ENCODE measurements around the gene NHP2.
A peak's percentile ranks its signal among the peaks of the same experiment; 100 is the strongest.

Gene NHP2

DNA sequence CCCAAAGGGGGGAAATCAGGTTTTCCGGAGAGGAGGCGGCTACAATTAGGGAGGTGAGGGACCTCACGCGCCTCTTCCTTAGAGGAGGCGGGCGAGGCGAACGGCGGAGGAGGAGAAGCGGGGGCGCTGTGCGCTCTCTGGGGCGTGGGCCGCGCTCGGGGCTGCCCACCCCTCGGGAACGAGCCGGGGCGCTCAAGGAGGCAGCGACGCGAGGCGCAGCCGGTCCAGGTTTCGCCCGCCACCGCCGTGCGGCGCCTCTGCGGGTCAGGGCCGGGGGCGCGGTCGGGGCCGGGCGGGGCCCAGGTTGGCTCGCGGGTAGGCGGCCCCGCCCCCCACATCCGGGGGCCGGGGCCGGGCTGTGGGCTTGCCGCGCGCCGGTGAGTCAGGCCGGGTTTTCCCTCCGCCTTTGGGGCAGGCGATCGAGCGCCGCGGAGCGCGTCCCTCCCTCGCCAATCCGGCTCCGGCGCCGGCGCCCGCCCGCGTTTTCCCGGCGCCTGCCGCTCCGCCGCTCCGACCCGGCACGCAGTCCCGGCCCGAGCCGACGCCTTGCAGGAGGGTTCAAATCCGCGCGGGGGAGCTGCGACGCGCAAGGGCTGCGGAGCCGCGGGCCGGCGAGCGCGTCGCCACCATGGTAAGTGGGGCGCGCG is 40.4 kb downstream of the NHP2 start, which contains the start of gene N4BP3:
Gene N4BP3, plus strand, starts transcription at position 392 of the 647 bp plus-strand sequence. CDS start 6,052 bp downstream, outside the sequence.
- peak; percentile 57 for DNase-seq

DNA sequence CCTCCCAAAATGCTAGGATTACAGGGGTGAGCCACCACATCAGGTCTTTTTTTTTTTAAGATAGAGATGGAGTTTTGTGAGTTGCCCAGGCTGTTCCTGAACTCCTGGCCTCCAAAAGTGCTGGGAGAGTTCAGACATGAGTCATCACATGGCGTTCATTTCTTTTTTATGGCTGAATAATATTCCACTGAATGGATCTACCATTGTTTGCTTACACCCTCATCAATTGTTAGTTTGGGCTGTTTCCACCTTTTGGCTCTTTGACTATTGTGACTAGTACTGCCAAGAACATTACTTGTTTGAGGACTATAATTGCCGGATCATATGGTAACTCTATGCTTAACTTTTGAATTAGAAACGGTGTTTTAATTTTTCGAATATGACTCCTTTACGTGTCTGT is 41.1 kb downstream of the NHP2 start:
- DNase-seq, result no peak

DNA sequence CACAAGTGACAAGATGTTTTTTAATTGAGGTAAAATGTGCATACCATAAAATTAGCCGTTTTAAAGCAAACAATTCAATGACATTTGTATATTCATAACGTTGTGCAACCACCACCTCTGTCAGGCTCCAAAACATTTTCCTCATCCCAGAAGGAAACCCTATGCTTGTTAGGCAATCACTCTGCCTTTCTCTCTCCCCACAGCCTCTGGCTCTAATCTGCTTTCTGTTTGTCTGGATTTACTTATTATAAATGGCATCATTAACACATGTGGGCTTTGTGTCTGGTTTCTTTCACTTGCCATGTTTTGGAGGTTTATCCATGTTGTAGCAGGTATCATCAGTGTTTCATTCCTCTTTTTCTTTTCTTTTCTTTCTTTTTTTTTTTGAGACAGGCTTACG is 41.8 kb downstream of the NHP2 start:
- no peak for DNase-seq

DNA sequence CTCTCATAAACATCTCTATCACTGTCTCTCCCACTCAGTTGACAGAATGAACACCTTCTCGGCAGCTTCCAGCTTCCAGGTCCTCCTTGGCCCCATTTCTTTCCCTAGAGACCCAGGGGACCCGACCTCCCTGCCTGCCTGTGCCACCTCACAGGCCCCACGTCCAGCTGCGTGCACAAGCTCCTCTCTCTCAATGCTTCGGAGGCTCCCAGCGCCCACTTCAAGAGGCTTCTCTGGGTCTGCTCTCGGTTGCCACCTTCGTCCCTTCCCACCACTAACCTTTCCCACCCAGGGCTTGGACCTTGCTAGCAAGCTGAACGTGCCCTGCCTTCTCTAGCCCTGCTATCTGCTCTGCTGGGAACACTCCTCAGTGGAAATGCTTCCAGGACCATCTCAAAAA is 43.2 kb downstream of the NHP2 start:
- DNase-seq, result no peak

DNA sequence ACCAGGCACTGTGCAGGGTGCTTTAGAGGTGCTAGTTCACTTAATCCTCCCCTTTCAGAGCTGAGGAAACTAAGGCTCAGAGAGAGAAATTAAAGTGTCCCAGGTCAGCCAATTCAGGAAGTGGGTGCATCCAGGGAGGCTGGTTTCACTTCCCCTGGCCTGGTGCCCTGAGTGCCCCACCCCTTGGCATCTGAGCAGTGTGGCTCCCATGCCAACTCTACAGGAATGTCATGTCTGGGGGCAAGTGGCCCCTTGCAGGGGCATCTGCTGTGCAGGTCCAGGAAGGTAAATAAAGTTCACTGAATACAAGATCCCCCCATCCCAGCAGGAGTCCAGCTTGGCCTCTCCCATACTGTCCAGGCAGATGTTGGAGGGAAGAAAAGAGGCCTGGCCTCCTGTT is 44.7 kb downstream of the NHP2 start:
- DNase-seq, result no peak

DNA sequence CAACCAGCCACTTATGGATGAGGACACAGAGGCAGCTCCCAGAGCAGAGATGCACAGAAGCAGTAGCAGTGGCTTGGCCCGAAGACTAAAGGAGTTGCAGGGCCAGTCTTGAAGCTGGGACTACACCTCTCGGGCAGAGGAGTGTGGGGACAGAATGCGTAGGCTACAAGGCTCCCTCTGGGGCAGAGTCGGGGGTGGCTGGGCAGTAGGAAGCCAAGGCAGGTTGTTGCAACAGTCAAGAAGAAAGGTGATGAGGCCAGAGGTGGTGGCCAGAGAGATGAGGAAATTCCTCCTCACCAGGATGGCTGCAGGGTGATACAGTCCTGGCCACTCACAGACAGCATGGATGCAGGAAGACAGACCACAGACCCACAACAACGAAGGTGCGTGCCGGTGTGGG is 45.2 kb downstream of the NHP2 start:
- no peak for DNase-seq

DNA sequence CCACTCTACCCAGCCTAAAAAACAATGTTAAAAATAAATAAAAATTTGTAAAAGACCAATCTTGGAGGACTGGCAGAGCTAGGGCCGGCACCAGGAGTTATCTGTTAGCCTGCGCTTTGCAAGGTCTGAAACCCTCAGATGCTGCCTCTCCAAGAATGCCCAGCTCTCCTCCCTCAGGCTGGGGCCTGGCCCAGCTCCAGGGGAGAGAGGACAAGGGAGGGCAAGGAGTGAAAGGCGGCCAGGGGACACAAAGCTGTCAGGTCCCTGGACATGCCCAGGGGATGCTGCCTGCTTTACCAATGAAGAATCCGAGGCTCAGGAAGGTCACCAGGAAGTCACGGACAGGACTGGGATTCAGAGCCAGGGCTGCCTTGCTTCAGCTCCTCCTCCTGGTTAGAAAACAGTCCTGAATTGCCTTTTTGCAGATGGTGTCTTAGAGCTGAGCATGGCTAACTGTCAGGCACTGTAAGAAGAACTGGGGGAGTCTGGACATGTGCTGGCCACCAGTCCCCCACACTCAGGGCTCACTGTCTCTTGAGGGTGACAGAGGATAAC is 45.9 kb downstream of the NHP2 start:
- DNase-seq, result no peak

DNA sequence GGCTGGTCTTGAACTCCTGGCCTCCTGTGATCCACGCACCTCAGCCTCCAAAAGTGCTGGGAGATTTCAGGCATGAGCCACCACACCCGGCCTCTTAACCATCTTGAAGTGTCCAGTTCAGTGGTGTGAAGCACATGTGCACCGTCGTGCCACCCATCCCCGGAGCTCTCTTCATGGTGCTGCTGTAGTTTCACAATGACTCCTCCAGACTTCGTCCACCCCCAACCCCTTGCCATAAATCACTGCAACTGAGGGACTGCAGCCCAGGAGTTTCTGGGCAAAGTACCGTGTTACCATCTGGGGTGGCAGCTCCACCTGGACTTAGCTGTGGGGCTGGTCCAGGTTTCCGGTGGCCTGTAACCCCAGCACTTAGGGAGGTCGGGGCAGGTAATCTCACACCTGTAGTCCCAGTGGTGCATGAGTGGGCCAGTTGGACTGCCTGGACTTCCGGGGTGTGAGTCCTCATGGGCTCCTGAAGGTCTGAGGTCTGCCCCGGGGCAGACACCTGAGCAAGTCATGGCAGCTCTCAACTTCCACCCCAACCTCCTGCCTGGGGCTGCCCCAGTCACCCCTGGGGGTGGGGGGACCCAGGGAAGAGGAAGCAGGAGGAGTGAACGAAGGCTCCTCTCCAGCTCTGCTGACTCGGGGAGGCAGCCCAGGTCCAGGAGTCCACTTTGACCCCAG is 47.0 kb downstream of the NHP2 start:
- DNase-seq, result no peak

DNA sequence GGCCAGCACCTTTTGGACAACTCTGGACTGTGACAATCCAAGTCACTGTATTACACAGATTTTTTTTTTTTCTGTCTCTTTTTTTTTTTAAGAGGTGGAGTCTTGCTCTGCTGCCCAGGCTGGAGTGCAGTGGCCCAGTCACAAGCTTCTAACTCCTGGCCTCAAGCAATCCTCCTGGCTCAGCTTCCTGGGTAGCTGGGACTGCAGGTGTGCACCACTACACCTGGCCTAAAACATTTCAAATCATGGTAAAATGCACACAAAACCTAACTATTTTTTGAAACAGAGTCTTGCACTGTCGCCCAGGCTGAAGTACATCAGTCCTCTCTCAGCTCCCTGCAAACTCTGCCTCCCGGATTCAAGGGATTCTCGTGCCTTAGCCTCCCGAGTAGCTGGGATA is 47.6 kb downstream of the NHP2 start:
- no peak for DNase-seq

DNA sequence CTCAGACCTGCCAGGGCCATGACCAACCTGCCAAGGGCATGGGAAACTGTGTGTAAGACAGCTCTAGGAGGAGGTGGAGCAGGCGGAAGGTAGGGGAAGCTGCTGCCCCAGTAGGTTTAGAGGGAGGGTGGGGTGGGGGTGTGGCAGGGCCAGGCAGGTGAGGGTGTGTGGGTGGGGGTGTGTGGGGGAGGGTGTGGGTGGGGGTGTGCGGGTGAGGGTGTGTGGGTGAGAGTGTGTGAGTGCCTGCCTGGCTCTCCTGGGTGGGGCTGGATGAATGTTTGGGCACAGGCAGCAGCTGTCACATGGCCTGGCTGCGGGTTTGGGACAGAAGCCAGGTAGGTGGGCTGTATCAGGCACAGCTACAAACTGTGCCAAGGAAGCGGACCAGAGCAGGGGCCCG is 49.2 kb downstream of the NHP2 start:
- no peak for DNase-seq

DNA sequence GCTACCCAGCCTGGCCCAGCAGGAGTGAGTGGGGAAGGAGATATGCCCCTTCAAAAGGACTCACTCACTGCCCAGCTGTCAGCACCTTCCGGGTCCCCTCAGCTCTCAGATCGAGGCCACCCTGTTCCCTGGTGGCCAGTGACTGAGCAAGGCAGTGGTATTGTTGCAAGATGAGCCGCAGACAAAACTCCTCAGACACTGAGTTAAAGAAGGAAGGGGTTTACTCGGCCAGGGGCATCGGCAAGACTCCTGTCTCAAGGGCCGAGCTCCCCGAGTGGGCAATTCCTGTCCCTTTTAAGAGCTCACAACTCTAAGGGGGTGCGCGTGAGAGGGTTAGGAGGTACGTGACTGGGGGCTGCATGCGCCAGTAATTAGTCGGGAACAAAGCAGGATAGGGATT is 50.1 kb downstream of the NHP2 start:
- DNase-seq, result no peak
